ENCODE results near the gene TBX6.

DNA sequence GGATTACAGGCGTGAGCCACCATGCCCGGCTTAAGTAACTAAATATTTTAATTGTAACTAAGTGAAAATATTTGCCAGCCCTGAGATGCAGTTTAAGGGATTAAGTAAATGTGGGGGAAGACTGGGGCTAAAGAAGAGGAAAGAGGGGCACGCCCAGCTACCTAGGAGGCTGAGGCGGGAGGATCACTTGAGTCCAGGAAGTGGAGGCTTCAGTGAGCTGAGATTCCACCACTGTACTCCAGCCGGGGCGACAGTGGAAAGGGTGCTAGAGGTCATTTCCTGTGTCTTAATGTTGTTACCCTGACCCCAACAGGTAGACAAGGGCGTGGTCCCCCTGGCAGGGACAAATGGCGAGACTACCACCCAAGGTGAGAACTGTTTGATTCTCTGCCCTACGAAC is 23.4 kb downstream of the TBX6 start:
- TF ChIP-seq YY1 (IDR thresholded peaks at IDR 0.05; ENCODE audit: insufficient read depth, insufficient read length) (no peak), ZNF274 (IDR thresholded peaks at IDR 0.05; ENCODE audit: low read depth, low read length) (no peak)
